Liver (tissue), 9 donors: ENCODE results near the gene PRRG2. TPM values are rescaled to one million over a fixed set of nuclear protein-coding genes. Genes with fewer than 3 reads are reported as not detected.

Experiments used
- DNase-seq: peaks from one replicate; pipeline ENCODE4 v3.0.0-alpha.2; 2017; ENCODE audit warnings: low spot score
- H3K27ac ChIP-seq, 2 donors: one replicate each; pipeline ENCODE4 v1.7.0; 2013; ENCODE audit warnings: inconsistent platforms in 2 of 2, low read length in 2 of 2, control low read depth in 1 of 2, low read depth in 1 of 2, mild to moderate bottlenecking in 1 of 2
- H3K27me3 ChIP-seq, 4 donors: one replicate each; pipeline versions ENCODE4 v1.6.1 to v1.7.0; 2013; ENCODE audit warnings: low read length in 3 of 4, inconsistent platforms in 1 of 4, mild to moderate bottlenecking in 1 of 4, moderate library complexity in 1 of 4; ENCODE audit not compliant: control insufficient read depth in 4 of 4, insufficient read depth in 4 of 4
- H3K36me3 ChIP-seq, 4 donors: one replicate each; pipeline versions ENCODE4 v1.6.1 to v1.7.0; 2013; ENCODE audit warnings: low read length in 3 of 4, mild to moderate bottlenecking in 3 of 4, low read depth in 1 of 4, moderate library complexity in 1 of 4; ENCODE audit not compliant: control insufficient read depth in 4 of 4, insufficient read depth in 3 of 4
- H3K4me1 ChIP-seq, 4 donors: one replicate each; pipeline versions ENCODE4 v1.6.1 to v1.7.0; 2013; ENCODE audit warnings: low read length in 3 of 4, mild to moderate bottlenecking in 3 of 4, moderate library complexity in 1 of 4; ENCODE audit not compliant: control insufficient read depth in 4 of 4, insufficient read depth in 4 of 4
- H3K4me3 ChIP-seq, 3 donors: one replicate each; pipeline versions ENCODE4 v1.6.1 to v1.7.0; 2013; ENCODE audit warnings: low read length in 3 of 3, control low read depth in 1 of 3, low read depth in 1 of 3, mild to moderate bottlenecking in 1 of 3
- H3K9ac ChIP-seq, 2 donors: one replicate each; pipeline ENCODE4 v1.7.0; 2013; ENCODE audit warnings: low read length in 2 of 2, mild to moderate bottlenecking in 2 of 2, moderate library complexity in 2 of 2, control low read depth in 1 of 2, low read depth in 1 of 2
- H3K9me3 ChIP-seq, 4 donors: one replicate each; pipeline versions ENCODE4 v1.6.1 to v1.7.0; 2013; ENCODE audit warnings: low read length in 3 of 4; ENCODE audit not compliant: control insufficient read depth in 4 of 4
- EGR1 ChIP-seq, 2 donors: IDR thresholded peaks; 2 replicates each; pipeline ENCODE4 v1.6.1; 2016 to 2018; ENCODE audit warnings: antibody characterized with exemption in 2 of 2, low read depth in 2 of 2
- FOXA1 ChIP-seq: IDR thresholded peaks from 2 replicates; pipeline ENCODE4 v1.6.1; 2016; ENCODE audit warnings: antibody characterized with exemption
- FOXA2 ChIP-seq: IDR thresholded peaks from 2 replicates; pipeline ENCODE4 v1.6.1; 2016; ENCODE audit warnings: antibody characterized with exemption
- GABPA ChIP-seq, 2 donors: IDR thresholded peaks in 1 of 2; conservative IDR thresholded peaks in 1 of 2; 2 replicates each; pipeline ENCODE4 v1.6.1; 2016; ENCODE audit warnings: antibody characterized with exemption in 2 of 2, mild to moderate bottlenecking in 1 of 2, moderate library complexity in 1 of 2
- HNF4G ChIP-seq: IDR thresholded peaks from 2 replicates; pipeline ENCODE4 v1.6.1; 2016; ENCODE audit warnings: antibody characterized with exemption
- NR2F2 ChIP-seq: IDR thresholded peaks from 2 replicates; pipeline ENCODE4 v1.6.1; 2016; ENCODE audit warnings: antibody characterized with exemption
- RAD21 ChIP-seq, 2 donors: IDR thresholded peaks; 2 replicates each; pipeline ENCODE4 v1.6.1; 2016; ENCODE audit warnings: antibody characterized with exemption in 2 of 2, mild to moderate bottlenecking in 2 of 2
- RXRA ChIP-seq, 2 donors: IDR thresholded peaks; 2 replicates each; pipeline ENCODE4 v1.6.1; 2017 to 2018; ENCODE audit warnings: antibody characterized with exemption in 2 of 2, mild to moderate bottlenecking in 1 of 2
- SP1 ChIP-seq: IDR thresholded peaks from 2 replicates; pipeline ENCODE4 v1.6.1; 2018; ENCODE audit warnings: antibody characterized with exemption, mild to moderate bottlenecking
- TAF1 ChIP-seq: conservative IDR thresholded peaks from 2 replicates; pipeline ENCODE4 v1.6.1; 2016; ENCODE audit warnings: antibody characterized with exemption, mild to moderate bottlenecking
- YY1 ChIP-seq: IDR thresholded peaks from 2 replicates; pipeline ENCODE4 v1.6.1; 2016; ENCODE audit warnings: antibody characterized with exemption, mild to moderate bottlenecking
- WGBS: extraction: QIAGEN DNeasy Blood & Tissue Kit; methylation state at CpG from one replicate; pipeline ENCODE4 v1.1.7; 2013; 5-methylcytosine and 5-hydroxymethylcytosine counted together
- polyA plus RNA-seq, 2 donors: library from polyadenylated mRNA; stranded (reverse) in 1 of 2; unstranded in 1 of 2; fragments of 200-250 nt in 1 of 2; fragments of >200 nt in 1 of 2; fragmentation: Nextera tagmentation in 1 of 2; extraction: Ambion mirVana in 1 of 2; gene quantifications; one replicate each; pipeline versions ENCODE4 v1.2.1 to v1.2.3, GENCODE V29; 2013 to 2015
- total RNA-seq, 2 donors: library from RNA; depleted of rRNA; stranded (reverse); fragments of >200 nt; gene quantifications; one replicate each; pipeline ENCODE4 v1.2.3, GENCODE V29; 2014
- TF ChIP-seq, protein P1 (sequence below): IDR thresholded peaks from 2 replicates; pipeline ENCODE4 v1.6.1; 2016; ENCODE audit warnings: antibody characterized with exemption
- TF ChIP-seq, protein P2 (sequence below): IDR thresholded peaks from 2 replicates; pipeline ENCODE4 v1.6.1; 2016; ENCODE audit warnings: antibody characterized with exemption, mild to moderate bottlenecking
- TF ChIP-seq, protein P3 (sequence below): IDR thresholded peaks from 2 replicates; pipeline ENCODE4 v1.6.1; 2016; ENCODE audit warnings: antibody characterized with exemption
- TF ChIP-seq, protein P4 (sequence below): fragments of 150-350 bp; IDR thresholded peaks from 2 replicates; pipeline ENCODE4 v1.5.1; 2017; ENCODE audit warnings: improper control_type of control experiment, low read depth, low read length; ENCODE audit not compliant: missing input control
- TF ChIP-seq, protein P5 (sequence below): IDR thresholded peaks from 2 replicates; pipeline ENCODE4 v1.6.1; 2016; ENCODE audit warnings: antibody characterized with exemption
- donor health status: healthy.
- donor health status: healthy.
- donor health status: healthy.
- donor health status: healthy.
- donor health status: healthy.

Gene PRRG2
- total and polyA plus RNA-seq, 4 donors: 1.1 to 2.8 (median 2.1) TPM

DNA sequence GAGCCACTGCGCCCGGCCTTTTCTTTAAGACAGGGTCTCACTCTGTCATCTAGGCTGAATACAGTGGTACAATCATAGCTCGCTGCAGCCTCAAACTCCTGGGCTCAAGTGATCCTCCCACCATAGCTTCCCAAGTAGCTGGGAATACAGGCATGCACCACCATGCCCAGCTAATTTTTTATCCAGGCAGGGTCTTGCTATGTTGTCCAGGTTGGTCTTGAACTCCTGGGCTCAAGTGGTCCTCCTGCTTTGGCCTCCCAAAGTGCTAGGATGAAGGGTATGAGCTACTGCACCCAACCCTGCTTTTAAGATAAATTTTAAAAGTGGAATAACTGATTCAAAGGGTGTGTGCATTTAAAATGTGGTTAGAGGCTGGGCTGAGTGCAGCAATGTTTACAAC is 14.8 kb upstream of the PRRG2 start:
- Histone ChIP-seq H3K27ac (no peak overlapping the region), H3K36me3 (peaks cover 0 to 3% (median 0%) of the 10 kb centered on the region in 4 donors), H3K9ac (no peak overlapping the region), H3K27me3 (no peaks in the 10 kb centered on the region), H3K9me3 (no peaks in the 10 kb centered on the region), H3K4me1 (peaks cover 0 to 13% (median 13%) of the 10 kb centered on the region in 4 donors), H3K4me3 (no peak overlapping the region)
- no peak for DNase-seq
- WGBS: 98% methylated on average over 3 of the region's 3 CpGs
- TF ChIP-seq HNF4G (no peak), FOXA1 (no peak), YY1 (no peak), EGR1 (IDR thresholded peaks at IDR 0.05; ENCODE audit: low read depth in 2 of 2) (no peak), TAF1 (no peak), RAD21 (IDR thresholded peaks at IDR 0.05) (no peak), FOXA2 (no peak)
- TF ChIP-seq, protein P1, sequence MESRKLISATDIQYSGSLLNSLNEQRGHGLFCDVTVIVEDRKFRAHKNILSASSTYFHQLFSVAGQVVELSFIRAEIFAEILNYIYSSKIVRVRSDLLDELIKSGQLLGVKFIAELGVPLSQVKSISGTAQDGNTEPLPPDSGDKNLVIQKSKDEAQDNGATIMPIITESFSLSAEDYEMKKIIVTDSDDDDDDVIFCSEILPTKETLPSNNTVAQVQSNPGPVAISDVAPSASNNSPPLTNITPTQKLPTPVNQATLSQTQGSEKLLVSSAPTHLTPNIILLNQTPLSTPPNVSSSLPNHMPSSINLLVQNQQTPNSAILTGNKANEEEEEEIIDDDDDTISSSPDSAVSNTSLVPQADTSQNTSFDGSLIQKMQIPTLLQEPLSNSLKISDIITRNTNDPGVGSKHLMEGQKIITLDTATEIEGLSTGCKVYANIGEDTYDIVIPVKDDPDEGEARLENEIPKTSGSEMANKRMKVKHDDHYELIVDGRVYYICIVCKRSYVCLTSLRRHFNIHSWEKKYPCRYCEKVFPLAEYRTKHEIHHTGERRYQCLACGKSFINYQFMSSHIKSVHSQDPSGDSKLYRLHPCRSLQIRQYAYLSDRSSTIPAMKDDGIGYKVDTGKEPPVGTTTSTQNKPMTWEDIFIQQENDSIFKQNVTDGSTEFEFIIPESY: no peak
- TF ChIP-seq, protein P2, sequence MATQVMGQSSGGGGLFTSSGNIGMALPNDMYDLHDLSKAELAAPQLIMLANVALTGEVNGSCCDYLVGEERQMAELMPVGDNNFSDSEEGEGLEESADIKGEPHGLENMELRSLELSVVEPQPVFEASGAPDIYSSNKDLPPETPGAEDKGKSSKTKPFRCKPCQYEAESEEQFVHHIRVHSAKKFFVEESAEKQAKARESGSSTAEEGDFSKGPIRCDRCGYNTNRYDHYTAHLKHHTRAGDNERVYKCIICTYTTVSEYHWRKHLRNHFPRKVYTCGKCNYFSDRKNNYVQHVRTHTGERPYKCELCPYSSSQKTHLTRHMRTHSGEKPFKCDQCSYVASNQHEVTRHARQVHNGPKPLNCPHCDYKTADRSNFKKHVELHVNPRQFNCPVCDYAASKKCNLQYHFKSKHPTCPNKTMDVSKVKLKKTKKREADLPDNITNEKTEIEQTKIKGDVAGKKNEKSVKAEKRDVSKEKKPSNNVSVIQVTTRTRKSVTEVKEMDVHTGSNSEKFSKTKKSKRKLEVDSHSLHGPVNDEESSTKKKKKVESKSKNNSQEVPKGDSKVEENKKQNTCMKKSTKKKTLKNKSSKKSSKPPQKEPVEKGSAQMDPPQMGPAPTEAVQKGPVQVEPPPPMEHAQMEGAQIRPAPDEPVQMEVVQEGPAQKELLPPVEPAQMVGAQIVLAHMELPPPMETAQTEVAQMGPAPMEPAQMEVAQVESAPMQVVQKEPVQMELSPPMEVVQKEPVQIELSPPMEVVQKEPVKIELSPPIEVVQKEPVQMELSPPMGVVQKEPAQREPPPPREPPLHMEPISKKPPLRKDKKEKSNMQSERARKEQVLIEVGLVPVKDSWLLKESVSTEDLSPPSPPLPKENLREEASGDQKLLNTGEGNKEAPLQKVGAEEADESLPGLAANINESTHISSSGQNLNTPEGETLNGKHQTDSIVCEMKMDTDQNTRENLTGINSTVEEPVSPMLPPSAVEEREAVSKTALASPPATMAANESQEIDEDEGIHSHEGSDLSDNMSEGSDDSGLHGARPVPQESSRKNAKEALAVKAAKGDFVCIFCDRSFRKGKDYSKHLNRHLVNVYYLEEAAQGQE: no peak
- TF ChIP-seq, protein P3, sequence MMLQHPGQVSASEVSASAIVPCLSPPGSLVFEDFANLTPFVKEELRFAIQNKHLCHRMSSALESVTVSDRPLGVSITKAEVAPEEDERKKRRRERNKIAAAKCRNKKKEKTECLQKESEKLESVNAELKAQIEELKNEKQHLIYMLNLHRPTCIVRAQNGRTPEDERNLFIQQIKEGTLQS: no peak

DNA sequence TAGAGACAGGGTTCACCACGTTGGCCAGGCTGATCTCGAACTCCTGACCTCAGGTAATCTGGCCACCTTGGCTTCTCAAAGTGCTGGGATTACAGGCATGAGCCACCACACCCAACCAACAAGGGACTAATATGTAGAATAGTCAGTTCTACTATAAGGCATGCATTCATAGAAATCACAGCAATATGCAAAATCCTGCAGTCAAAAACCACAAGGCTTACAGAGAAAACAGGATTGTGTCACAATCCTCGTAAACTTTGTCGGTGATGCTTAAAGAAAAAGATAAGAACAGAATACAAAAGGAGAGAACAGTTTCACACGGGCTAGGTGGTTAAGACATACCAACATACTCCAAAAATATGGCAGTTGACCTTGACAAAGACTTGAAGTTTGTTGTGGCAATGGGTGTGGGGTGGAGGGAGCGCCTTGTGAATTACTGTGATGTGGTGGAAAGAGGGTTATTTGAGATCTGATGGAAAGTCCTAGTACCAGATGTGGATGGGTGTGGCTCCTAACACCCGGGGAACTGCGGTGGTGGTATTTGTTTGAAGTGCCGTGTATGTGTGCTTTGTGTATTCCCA is 13.2 kb upstream of the PRRG2 start:
- Histone ChIP-seq H3K27me3 (no peaks in the 10 kb centered on the region), H3K4me3 (no peak overlapping the region), H3K36me3 (peaks cover 0 to 3% (median 0%) of the 10 kb centered on the region in 4 donors), H3K4me1 (peaks cover 0 to 16% (median 15%) of the 10 kb centered on the region in 4 donors), H3K27ac (no peak overlapping the region), H3K9ac (no peak overlapping the region), H3K9me3 (no peaks in the 10 kb centered on the region)
- 71% methylated on average over 9 of the region's 9 CpGs for WGBS
- DNase-seq: no peak
- TF ChIP-seq TAF1 (no peak), YY1 (no peak), FOXA2 (no peak), GABPA (IDR thresholded peaks at IDR 0.05 in 1 of 2, conservative IDR thresholded peaks at IDR 0.05 in 1 of 2) (no peak), SP1 (no peak), RXRA (IDR thresholded peaks at IDR 0.05) (no peak), NR2F2 (no peak)
- TF ChIP-seq, protein P3: no peak
- TF ChIP-seq, protein P1: no peak
- TF ChIP-seq, protein P4, sequence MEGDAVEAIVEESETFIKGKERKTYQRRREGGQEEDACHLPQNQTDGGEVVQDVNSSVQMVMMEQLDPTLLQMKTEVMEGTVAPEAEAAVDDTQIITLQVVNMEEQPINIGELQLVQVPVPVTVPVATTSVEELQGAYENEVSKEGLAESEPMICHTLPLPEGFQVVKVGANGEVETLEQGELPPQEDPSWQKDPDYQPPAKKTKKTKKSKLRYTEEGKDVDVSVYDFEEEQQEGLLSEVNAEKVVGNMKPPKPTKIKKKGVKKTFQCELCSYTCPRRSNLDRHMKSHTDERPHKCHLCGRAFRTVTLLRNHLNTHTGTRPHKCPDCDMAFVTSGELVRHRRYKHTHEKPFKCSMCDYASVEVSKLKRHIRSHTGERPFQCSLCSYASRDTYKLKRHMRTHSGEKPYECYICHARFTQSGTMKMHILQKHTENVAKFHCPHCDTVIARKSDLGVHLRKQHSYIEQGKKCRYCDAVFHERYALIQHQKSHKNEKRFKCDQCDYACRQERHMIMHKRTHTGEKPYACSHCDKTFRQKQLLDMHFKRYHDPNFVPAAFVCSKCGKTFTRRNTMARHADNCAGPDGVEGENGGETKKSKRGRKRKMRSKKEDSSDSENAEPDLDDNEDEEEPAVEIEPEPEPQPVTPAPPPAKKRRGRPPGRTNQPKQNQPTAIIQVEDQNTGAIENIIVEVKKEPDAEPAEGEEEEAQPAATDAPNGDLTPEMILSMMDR: no peak
- TF ChIP-seq, protein P5, sequence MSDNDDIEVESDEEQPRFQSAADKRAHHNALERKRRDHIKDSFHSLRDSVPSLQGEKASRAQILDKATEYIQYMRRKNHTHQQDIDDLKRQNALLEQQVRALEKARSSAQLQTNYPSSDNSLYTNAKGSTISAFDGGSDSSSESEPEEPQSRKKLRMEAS: no peak
